Measurements from ENCODE around the gene CNGA1.

- no peak for TF ChIP-seq POLR2A (IDR thresholded peaks at IDR 0.05)
- no peak for TF ChIP-seq CTCF (IDR thresholded peaks at IDR 0.05)
Observed at GRCh38 chr4:48064349-48064748, 47.9 kb upstream of the CNGA1 start.

Measured in heart left ventricle (tissue), 13 donors.